ENCODE measurements around the gene WDR1. TPM values are rescaled to one million over a fixed set of nuclear protein-coding genes. Genes with fewer than 3 reads are reported as not detected.

Gene WDR1
- total RNA-seq, 1 experiment from 2014 or later: 367 TPM

DNA sequence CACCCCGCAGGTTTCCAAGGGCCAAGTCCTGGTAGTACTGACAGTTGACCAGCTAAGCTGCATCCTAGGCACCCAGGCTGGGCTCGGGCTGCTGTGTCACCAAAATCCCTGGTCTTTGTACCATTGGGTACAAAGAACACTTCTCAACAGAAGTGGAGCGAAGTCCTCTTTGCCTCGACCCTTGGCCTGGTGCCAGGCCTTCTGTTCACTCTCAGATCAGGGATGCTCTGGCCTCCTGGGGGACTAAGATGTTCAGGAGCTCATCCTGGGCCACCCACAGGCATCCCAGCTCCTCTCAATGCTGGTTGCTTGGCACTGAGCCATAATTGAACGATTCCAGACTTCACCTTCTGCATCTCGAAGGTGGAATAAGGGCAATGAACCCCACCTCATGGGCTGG, 81.5 kb downstream of the WDR1 start:
- WGBS (ENCODE audit: extremely low coverage, insufficient read length, low lambda C conversion rate): no CpG with 5 or more reads among the region's 6 CpGs
- Mint-ChIP-seq H3K9me3 (no peaks in the 10 kb centered on the region), H3K27ac (no peak overlapping the region), H3K27me3 (ENCODE audit: low read depth) (peaks cover 16% of the 10 kb centered on the region), H3K4me1 (peaks cover 12 to 20% of the 10 kb centered on the region in 2 experiments), H3K36me3 (ENCODE audit: insufficient read depth in 1 of 3, low read depth in 3 of 3) (no peaks in the 10 kb centered on the region), H3K4me3 (no peak overlapping the region)
- Histone ChIP-seq H3K23ac (ENCODE audit: insufficient read length, low read depth, low read length) (no peak overlapping the region), H4K20me1 (ENCODE audit: control insufficient read depth, insufficient read depth, insufficient read length) (no peaks in the 10 kb centered on the region), H3K9ac (ENCODE audit: extremely low read depth, insufficient read length, low read length) (no peak overlapping the region), H4K5ac (ENCODE audit: insufficient read length, low read depth, low read length) (no peak overlapping the region), H2BK5ac (ENCODE audit: insufficient read length, low read length) (no peak overlapping the region), H3T11ph (ENCODE audit: low read length) (no peak overlapping the region), H3K56ac (ENCODE audit: insufficient read length, low read depth, low read length) (no peak overlapping the region), H4K91ac (ENCODE audit: insufficient read length, low read depth, low read length) (no peak overlapping the region), H3K4me2 (ENCODE audit: insufficient read depth, insufficient read length, low read length) (no peak overlapping the region), H3K23me2 (ENCODE audit: insufficient read length, low read depth, low read length, poor library complexity, severe bottlenecking) (no peaks in the 10 kb centered on the region), H2BK12ac (ENCODE audit: insufficient read length, low read depth, low read length) (no peak overlapping the region), H3K27ac (ENCODE audit: insufficient read length, low read depth, low read length) (no peak overlapping the region), H2AK5ac (ENCODE audit: insufficient read length, low read length) (no peak overlapping the region), H3K79me2 (ENCODE audit: insufficient read depth, low read length) (no peaks in the 10 kb centered on the region), H3K27me3 (ENCODE audit: insufficient read depth, low read length) (no peaks in the 10 kb centered on the region), H3K79me1 (ENCODE audit: insufficient read depth, low read depth, low read length, poor library complexity, severe bottlenecking) (no peaks in the 10 kb centered on the region), H2BK120ac (ENCODE audit: low read depth, low read length, poor library complexity, severe bottlenecking) (no peak overlapping the region), H3K4ac (ENCODE audit: low read depth, low read length) (no peak overlapping the region), H2AFZ (ENCODE audit: low read length) (no peak overlapping the region), H3K14ac (ENCODE audit: insufficient read depth, low read length) (no peak overlapping the region), H3K18ac (ENCODE audit: insufficient read length, low read depth, low read length) (no peak overlapping the region), H3K9me3 (ENCODE audit: control insufficient read depth, low read depth, low read length) (no peaks in the 10 kb centered on the region), H2BK15ac (ENCODE audit: low read depth, low read length) (no peak overlapping the region), H3K4me1 (ENCODE audit: insufficient read depth, low read length) (no peaks in the 10 kb centered on the region), H2BK20ac (ENCODE audit: low read depth, low read length, poor library complexity, severe bottlenecking) (no peak overlapping the region), H4K8ac (replicated peaks; ENCODE audit: insufficient read length, low read depth, low read length) (no peak overlapping the region)
- TF ChIP-seq, protein P1, sequence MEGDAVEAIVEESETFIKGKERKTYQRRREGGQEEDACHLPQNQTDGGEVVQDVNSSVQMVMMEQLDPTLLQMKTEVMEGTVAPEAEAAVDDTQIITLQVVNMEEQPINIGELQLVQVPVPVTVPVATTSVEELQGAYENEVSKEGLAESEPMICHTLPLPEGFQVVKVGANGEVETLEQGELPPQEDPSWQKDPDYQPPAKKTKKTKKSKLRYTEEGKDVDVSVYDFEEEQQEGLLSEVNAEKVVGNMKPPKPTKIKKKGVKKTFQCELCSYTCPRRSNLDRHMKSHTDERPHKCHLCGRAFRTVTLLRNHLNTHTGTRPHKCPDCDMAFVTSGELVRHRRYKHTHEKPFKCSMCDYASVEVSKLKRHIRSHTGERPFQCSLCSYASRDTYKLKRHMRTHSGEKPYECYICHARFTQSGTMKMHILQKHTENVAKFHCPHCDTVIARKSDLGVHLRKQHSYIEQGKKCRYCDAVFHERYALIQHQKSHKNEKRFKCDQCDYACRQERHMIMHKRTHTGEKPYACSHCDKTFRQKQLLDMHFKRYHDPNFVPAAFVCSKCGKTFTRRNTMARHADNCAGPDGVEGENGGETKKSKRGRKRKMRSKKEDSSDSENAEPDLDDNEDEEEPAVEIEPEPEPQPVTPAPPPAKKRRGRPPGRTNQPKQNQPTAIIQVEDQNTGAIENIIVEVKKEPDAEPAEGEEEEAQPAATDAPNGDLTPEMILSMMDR (conservative IDR thresholded peaks at IDR 0.05): no peak
- no peak for DNase-seq

Measured in H9 (cell line).